Measurements from ENCODE around the gene CSF3R. TPM values are rescaled to one million over a fixed set of nuclear protein-coding genes. Genes with fewer than 3 reads are reported as not detected.
A peak's percentile ranks its signal among the peaks of the same experiment; 100 is the strongest.

Gene CSF3R
- polyA plus RNA-seq, 10 donors = 1.9 to 4.1 (median 2.7) TPM

DNA sequence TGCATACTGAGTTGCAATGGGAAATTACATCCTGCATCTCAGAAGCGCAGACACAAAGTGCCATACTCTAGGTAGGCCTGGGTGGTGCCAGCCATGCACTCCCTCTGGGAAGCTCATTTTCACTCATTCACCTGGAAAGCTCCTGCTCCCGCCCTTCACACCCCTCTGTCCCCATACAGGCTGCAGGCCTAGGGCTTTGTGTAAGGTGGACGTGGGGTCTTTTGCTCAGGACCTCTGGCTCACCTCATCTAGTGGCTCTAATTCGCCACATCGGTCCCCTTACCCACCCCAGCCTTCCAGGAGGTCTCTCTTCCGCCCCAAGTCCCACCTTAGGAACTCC lies 19.3 kb downstream of the CSF3R start:
- DNase-seq = no peak

DNA sequence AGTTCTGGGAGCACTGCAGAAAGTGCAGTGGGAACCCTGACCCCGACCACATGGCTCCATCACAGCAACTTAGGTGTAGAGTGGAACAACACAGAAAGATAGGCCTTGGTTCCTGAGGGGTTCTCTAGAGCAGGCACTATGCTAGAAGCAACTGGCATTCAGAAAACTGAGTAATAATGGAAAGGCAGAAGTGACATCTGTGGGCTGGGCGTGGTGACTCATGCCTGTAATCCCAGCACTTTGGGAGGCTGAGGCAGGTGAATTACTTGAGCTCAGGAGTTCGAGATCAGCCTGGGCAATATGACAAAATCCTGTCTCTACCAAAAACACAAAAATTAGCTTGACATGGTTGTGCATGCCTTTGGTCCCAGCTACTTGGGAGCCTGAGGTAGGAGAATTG lies 23.8 kb downstream of the CSF3R start:
- DNase-seq = no peak

DNA sequence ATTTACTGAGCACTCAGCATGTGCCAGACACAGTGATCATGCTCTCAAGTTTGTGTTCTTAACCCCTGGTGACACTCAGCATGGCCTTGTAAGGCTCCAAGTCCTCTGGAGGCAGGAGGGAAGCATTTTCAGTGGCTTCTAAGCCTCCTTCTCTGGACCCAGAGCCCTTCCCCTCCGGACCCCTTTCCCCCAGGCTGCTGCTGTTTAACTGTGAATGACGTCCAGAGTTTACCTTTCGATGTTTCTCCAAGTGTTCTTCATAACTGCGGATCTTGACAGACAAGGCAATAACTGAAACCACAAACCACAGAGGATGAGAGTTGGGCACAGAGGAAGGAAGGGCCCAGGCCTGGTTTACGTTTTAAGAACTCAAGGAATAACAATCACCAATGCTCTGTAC lies 25.0 kb downstream of the CSF3R start:
- no peak for DNase-seq

DNA sequence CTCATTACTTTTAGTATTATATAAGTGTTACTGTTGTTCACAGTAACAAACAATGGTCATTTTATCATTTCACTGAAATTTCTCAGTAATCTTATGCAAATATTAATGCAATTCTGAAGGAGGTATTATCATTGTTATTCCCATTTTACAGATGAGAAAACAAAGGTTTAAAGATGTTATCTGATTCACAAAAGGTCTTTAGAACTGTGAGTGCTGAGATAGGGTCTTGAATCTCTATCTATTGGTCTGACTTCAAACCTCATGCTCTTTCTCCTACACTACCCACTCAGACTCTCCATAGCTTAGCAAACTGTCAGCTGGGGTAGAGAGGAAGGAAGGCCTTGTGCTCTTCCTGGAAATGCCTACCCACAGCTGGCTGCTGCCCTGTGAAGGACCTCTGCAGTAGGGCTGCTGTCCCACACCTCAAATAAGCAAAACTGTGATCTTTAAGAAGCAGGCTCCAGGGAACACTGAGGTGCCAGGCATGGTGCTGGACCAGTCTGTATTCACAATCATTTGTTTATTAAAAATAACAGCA lies 26.3 kb downstream of the CSF3R start:
- DNase-seq = no peak

DNA sequence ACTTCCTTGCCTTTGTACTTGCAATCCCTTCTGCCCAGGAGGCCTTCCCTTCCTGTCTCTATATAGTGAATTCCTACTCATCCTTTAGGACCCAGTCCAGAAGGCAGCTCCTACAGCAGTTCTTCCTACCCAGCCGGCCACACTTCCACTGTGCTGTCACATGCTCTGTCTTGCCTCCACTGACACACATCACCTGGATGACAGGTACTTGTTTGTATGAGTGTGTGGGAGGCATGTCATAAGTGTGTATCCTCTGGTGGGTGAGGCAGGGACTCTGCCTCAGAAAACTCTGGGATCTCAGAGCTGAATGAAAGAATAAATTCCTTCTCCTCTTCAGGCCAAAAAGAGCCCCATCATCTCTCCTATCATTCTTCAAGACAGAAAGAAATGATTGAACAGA lies 27.3 kb downstream of the CSF3R start:
- no peak for DNase-seq

DNA sequence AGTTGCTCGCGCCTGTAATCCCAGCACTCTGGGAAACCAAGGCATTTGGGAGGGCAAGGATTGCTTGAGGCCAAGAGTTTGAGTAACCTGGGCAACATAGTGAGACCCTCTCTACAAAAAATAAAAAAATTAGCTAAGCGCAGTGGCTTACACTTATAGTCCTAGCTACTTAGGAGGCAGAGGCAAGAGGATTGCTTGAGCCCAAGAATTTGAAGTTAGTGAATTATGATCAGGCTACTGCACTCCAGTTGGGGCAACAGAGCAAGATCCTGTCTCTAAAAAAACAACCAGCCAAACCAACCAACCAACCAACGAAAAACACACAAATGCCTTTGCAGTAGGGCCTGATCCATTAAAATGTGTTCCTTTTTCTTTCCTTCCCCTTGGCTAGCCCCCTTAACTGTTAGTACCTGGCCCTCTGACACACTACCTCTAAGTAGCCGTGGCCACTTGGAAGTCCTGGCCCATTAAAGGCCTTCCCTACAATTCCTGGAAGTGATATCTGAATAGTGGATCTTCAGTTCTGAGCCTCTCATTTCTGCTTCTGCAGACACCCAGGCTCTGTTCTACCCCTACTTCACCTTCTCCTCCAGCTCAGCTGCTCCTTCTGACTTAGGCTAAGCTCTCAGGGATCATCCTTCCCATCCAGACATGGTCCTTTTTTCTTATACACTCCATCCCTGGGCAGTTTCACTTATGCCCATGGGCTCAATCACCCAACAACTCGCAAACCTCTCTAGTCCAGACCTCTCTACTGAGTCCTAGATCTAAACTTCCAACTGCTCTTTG lies 28.9 kb downstream of the CSF3R start:
- no peak for DNase-seq

DNA sequence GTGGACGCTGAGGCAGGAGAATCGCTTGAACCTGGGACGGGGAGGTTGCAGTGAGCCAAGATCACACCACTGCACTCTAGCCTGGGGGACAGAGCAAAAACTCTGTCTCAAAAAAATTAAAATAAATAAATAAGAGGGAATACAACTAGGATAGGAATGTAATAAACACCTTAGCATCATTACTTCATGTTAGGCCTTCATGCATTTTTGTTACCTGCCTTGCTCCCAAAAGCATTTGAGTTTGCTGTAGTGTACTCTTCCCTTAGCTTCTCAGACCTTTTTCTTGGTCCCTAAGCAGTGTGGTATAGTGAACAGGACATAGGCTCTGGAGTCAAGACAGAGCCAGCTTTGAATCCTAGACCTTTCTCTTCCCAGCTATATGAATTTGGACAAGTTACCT lies 29.7 kb downstream of the CSF3R start:
- no peak for DNase-seq

DNA sequence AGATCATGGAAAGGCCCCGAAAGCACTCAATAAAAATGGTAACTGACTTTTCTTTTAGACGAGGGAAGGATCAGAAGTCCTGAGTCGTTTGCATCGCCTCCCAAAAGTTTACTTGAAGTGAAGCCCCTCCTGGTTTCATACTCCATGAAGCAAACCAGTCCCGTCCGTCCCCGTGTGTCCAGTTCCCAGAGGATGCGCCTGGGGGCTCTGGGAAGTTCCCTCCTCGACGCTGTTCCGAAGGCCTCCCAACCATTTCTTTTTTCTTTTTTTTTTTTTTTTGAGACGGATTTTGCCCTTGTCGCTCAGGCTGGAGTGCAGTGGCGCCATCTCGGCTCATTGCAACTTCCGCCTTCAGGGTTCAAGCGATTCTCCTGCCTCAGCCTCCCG lies 31.8 kb downstream of the CSF3R start:
- DNase-seq = no peak

DNA sequence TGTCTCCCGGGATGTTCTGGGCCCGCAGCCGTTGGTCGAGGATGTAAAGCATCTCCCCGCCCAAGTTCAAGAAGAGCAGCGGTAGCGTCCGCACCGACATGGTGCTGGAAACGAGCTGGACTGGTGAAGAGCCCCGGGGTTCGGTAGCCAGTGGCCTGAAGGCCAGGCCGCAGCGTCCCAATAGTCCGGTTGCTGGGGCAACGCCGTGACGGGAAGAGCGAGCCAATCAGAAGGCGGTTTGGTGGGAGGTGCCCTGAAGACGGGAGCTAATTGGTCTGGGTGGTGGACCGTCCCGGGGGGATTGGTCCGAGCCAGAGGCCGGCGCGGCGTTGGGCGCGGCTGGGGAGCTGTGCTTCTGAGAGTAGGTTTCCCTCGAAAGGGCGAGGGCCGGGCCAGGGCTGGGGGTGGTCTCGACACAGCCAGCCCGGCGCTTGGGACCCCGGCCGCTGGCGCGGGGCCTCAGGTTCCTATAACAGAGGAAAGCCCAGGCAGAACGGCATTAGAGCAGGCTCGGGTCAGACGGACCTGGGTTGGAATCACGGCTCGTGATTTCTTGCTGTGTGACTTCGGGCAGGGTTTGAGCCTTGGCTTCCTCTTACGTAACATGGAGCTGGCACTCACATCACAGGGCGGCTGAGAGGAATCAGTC lies 32.3 kb downstream of the CSF3R start, which contains the start of gene OSCP1:
Gene OSCP1 (minus strand): TSS at position 182 of the 649 bp plus-strand sequence. CDS start 82 bp downstream, at position 100.
- DNase-seq = peak; percentile 96 to 98 (median 97)

DNA sequence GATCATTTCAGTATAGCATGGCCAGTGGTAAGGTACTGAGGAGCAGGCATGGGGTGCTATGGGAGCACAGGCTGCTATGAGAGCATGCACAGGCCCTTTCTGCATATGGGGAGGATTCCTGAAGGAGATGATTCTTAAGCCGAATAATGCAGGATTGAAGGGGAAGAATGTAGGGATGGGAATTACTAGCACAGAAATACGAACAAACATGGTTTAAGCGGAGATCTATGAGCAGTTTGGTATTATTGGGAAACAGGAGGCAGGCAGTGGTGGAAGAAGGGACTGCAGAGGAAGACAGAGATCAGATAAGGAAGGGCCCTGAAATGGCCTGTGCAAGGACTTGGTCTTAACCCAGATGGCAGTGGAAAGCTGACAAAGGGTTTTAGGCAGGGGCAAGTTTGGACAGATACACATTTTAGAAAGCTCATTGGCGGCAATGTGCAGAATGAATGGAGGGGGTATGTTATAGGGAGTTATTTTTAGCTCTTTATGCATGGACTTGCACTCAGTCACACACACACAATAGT lies 34.1 kb downstream of the CSF3R start:
- no peak for DNase-seq

DNA sequence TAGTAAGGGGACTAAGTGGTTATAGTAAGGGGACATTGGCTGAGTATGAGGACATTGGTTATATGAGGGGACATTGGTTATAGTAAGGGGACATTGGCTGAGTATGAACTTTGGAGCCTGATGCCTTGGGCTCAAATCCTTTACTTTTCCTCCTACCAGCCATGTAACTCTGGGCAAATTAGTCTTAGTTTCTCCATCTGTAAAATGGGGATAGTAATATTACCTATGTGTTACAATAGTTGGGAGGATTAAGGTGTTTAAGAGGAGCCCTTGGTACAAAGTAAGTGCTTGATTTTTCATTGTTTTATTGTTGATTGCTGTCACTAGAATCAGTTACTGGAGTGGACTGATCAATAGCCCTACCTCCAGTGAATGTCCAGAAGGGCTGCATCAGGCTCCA lies 35.3 kb downstream of the CSF3R start:
- DNase-seq = no peak

DNA sequence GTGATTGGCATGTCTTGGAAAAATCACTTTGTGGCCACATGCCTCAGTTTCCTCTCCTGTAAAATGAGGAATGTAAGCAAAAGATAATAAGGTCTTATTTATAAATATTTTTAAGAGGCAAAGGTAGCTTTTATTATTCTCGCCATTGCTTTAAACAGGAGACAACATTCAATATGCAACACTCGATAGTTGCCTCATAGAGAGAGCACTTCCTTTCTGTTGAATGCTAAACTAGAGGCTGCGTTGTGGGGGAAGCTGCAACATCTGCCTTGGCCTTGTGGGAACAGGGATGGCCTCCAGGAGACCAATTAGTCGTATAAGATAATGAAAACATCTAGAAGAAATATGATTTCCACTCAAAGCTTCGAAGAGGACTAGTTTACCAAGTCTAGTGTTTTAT lies 36.0 kb downstream of the CSF3R start:
- no peak for DNase-seq

DNA sequence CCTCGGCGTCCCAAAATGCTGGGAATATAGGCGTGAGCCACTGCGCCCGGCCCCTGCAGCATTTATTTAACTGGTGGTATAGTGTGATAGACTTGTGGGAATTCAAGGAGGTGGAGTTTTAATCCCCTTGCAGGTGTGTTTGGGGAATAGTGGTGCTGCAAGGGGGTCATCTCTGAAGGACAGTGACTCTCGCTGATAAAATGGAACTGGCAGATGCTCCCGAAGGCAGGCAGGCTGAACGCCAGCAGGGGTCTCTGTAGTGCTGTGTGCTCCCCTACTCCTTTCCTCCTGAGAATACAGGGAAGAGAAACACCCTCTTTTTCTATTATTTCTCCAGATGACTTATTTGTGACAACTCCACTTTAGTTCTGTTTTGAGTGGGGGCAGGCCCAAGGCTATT lies 36.4 kb downstream of the CSF3R start:
- peak in 1 of 3 donors; percentile 22 for DNase-seq

DNA sequence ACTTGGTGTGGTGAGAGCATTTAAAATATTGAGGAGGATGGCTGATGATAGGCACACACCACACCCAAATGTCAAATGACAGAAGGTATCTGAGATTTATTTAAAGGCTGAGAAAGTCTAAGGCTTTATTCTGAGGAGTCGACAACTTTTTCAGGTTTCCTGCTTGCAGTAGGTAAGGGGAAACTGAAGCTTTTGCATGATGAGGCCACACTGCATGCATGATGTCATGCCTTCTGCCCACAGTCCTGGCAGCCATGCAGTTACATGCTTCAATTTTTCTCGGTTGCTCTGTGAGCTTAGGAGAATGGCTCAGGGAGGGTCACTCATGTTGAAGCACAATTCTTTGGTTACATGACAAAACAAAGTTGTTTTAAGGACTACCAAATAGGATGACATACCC lies 39.4 kb downstream of the CSF3R start:
- no peak for DNase-seq

DNA sequence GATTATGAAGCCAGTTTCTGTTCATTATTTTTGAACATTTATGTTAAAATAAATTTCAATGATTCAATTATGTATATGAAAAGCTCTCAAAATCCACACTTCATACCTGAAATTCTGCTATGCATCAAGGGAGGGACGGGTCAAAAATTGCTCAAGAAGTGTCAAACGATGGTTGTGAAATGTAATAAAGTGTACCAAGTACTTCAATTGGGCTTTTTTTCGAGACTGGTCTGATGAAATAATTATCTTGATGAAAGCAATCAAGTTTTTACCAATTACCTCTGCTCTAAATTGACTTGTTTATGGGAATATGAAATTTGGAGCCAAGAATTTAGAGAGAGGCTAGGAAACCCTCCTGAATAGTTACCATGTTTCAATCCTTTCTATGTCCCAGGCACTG lies 40.4 kb downstream of the CSF3R start:
- DNase-seq = no peak

DNA sequence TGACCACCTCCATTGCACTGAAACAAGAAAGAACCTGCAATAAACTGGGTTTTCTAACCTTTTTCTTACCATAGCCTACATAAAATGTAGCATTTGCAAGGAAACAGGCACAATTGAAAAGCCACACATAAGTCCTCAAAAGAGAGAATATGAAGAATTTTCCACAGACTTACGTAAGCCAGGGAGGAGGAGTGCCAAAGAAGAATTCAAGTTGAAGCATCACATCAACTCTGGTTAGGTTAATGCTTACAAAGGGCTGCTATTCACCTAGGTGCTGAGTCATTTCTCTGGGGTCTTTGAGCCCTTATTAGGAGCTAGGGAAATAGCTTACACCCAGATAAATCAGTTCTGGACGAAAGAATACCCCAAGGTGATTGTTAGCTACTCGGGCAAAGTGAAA lies 42.1 kb downstream of the CSF3R start:
- no peak for DNase-seq

DNA sequence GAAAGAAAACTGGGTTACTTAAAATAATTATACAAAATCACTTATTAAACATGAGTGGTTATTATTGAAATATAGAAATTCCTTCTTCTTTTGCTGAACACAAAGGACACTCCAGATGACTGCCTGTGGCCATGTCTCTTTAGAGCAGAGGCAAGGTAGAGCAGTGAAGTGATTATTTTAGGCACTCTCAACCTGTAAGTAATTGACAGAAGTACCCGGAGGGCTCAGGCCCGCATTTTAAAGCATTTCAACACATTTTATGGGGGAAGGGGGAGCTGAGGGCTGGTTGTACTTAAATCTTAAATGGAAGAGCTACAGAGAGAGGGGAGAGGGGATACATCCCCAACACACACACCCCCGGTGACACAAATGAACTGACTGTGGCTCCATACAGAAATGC lies 42.7 kb downstream of the CSF3R start:
- no peak for DNase-seq

DNA sequence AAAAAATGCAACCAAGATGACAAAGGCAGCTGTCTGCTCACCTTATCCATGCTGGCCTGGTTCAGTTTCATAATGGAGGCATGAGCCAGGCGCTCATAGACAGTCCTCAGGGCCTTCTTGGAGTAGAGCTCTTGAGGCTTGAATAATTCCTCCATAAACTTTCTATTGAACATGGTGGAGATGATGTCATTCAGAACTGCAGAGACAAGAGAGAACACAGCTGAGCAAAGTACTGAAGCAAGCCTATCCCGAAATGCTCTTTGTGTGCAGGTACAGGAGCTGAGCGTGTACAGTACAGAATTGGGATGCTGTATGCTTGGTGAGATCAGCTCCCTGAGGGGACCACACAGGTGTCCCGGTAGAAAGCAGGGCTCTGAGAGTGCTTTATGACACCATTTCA lies 44.0 kb downstream of the CSF3R start:
- DNase-seq = no peak

DNA sequence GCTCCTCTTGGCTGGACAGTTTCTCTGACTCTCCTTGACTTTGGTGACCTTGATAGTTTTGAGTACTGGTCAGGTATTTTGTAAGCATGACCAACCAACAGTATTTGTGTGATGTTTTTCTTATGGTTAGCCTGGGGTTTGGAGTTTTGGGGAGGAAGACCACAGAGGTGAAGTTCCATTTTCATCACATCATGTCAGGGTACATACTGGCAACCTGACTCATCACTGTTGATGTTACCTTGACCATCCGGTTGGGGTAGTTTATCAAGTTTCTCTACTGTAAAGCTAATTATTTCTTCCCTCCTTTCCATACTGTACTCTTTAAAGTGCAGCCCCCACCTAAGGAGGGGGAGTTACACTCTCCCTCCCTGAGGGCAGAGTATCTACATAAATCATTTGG lies 45.9 kb downstream of the CSF3R start:
- no peak for DNase-seq

DNA sequence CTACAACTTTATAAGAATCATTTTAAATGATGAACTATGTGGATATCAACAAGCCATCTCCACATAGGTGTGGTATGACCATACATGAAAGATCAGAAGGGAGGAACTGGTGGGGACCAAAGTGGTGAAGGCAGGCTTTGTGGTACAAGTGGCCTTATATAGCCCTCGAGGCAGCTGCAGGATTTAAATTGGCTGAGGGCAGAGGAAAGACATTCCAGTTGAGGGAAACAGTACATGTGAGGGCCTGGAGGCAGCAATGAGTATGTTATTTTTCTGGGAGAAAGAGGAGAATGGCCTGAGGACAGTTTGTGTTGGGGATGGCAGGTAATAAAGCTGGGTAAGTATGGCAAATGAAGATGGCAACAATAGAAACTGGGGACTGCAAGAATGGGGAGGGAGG lies 49.6 kb downstream of the CSF3R start:
- DNase-seq = no peak

DNA sequence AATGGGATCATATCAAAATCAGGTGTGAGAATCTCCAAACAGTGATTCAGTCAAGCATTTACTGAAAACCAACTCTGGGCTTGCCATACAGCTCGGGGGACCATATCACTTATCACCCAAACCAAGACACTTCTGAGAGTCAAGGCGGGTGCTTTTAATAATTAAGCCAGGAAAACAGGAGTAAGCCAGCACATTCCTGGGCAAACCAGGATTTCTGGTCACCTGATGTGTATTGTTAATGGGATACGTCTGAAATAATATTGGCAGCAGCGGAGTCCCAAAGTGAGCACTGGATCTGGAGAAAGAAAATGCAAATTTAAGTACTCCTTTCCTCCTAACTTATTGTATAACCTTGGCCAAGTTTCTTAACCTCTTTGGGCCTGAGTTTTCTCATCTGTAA lies 50.1 kb downstream of the CSF3R start:
- DNase-seq = no peak

DNA sequence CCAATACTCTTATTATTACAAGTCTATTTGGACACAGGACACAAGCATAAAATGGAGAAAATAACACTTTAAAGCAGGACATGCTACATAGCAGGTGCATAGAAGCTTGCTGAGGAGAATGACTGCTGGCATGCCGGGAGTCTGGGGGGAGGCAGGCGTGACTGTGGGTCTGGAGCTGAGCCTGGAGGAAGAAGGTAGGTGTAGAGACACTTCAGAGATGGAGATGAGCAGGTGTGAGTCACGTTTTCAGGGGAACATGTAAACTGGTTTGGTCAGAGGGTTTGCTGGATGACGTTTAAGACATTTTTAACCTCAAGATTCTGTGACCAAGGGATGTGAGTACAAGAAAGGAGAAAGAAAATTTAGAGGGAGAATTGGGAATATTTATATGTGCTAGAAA lies 56.9 kb downstream of the CSF3R start:
- DNase-seq = no peak

DNA sequence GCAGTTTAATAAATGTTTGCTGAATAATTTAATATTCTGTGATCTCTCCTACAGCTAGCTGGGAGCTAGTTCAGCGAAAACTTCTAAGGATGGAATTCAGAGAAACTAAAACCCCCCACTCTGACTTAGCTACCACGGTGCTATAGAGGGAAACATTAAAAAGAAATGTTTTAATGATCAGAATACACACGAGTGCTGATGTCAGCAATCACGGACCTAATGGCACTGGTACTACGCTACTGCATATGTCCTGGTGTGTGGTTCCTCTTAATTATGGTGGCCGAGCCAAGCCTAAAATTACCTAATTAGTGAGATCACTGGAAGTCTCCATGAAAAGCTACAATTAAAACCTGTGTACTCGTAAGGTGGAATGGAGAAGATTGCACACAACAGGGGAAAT lies 61.1 kb downstream of the CSF3R start:
- DNase-seq = no peak

Measured in muscle of back (tissue), 11 donors.